Measurements from ENCODE around the gene AP2A2. TPM values are rescaled to one million over a fixed set of nuclear protein-coding genes. Genes with fewer than 3 reads are reported as not detected.

AP2A2 gene
- total RNA-seq, 1 experiment from 2014 or later, result 39.4 TPM

DNA sequence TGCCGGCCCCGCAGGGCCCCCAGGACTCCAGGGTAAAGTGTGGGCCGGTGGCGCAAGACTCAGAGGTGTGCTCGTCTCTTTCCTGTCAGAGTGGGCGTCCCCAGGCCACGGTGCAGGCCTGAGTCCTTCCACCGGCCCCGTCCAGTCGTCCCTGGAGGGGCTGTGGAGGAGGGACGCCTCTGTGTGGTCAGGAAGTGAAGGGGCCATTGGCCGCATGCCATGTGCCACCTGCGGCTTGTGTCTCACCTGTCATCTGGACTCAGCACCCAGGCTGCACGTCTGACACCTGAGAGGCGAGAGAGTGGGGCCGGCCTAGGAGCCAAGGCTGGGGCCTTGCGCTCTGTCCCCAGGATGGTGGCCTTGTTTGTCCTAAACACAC lies 85.6 kb downstream of the AP2A2 start:
- Histone ChIP-seq H3K9me3 (ENCODE audit: insufficient read depth, low read depth) (no peaks in the 10 kb centered on the region), H3K4me2 (no peak overlapping the region), H2AFZ (no peak overlapping the region), H3K4me3 (no peak overlapping the region), H4K20me1 (ENCODE audit: insufficient read depth) (no peaks in the 10 kb centered on the region), H3K27ac (no peak overlapping the region), H3K27me3 (ENCODE audit: insufficient read depth, low read depth) (no peaks in the 10 kb centered on the region), H3F3A (ENCODE audit: insufficient read depth, low read depth) (no peaks in the 10 kb centered on the region), H3K9me2 (ENCODE audit: insufficient read depth) (no peaks in the 10 kb centered on the region), H3K79me2 (ENCODE audit: low read depth) (no peaks in the 10 kb centered on the region), H3K4me1 (replicated peaks; ENCODE audit: insufficient read depth) (no peaks in the 10 kb centered on the region), H3K36me3 (ENCODE audit: low read depth) (no peaks in the 10 kb centered on the region)
- TF ChIP-seq CTCF (conservative IDR thresholded peaks at IDR 0.05), result no peak
- TF ChIP-seq EZH2 (IDR thresholded peaks at IDR 0.05; ENCODE audit: low read depth), result no peak
- DNase-seq, result no peak
- BruUV-seq (replicated peaks), result no TSS peak
- intact Hi-C loops (cut with micrococcal nuclease; ENCODE audit: unreplicated experiment), result no loop called here
- CTCF ChIA-PET, result no interaction called here
- POLR2A ChIA-PET (ENCODE audit: unreplicated experiment), result no interaction called here

- Histone ChIP-seq H3K9me3 (ENCODE audit: insufficient read depth, low read depth) (no peaks in the 10 kb centered on the region), H3K4me3 (no peak overlapping the region), H3K4me1 (replicated peaks; ENCODE audit: insufficient read depth) (no peaks in the 10 kb centered on the region), H4K20me1 (ENCODE audit: insufficient read depth) (no peaks in the 10 kb centered on the region), H3K27me3 (ENCODE audit: insufficient read depth, low read depth) (no peaks in the 10 kb centered on the region), H2AFZ (no peak overlapping the region), H3K27ac (no peak overlapping the region), H3K36me3 (ENCODE audit: low read depth) (no peaks in the 10 kb centered on the region), H3F3A (ENCODE audit: insufficient read depth, low read depth) (no peaks in the 10 kb centered on the region), H3K79me2 (ENCODE audit: low read depth) (no peaks in the 10 kb centered on the region), H3K4me2 (no peak overlapping the region), H3K9me2 (ENCODE audit: insufficient read depth) (no peaks in the 10 kb centered on the region)
- no peak for DNase-seq
- intact Hi-C loops (cut with micrococcal nuclease; ENCODE audit: unreplicated experiment), result no loop called here
- ChIA-PET POLR2A (ENCODE audit: unreplicated experiment) (no interaction called here), CTCF (no interaction called here)
- no peak for TF ChIP-seq CTCF (conservative IDR thresholded peaks at IDR 0.05)
- TF ChIP-seq EZH2 (IDR thresholded peaks at IDR 0.05; ENCODE audit: low read depth), result no peak
- BruUV-seq (replicated peaks), result no TSS peak
Observed at GRCh38 chr11:1012291-1012690, 86.6 kb downstream of the AP2A2 start.

DNA sequence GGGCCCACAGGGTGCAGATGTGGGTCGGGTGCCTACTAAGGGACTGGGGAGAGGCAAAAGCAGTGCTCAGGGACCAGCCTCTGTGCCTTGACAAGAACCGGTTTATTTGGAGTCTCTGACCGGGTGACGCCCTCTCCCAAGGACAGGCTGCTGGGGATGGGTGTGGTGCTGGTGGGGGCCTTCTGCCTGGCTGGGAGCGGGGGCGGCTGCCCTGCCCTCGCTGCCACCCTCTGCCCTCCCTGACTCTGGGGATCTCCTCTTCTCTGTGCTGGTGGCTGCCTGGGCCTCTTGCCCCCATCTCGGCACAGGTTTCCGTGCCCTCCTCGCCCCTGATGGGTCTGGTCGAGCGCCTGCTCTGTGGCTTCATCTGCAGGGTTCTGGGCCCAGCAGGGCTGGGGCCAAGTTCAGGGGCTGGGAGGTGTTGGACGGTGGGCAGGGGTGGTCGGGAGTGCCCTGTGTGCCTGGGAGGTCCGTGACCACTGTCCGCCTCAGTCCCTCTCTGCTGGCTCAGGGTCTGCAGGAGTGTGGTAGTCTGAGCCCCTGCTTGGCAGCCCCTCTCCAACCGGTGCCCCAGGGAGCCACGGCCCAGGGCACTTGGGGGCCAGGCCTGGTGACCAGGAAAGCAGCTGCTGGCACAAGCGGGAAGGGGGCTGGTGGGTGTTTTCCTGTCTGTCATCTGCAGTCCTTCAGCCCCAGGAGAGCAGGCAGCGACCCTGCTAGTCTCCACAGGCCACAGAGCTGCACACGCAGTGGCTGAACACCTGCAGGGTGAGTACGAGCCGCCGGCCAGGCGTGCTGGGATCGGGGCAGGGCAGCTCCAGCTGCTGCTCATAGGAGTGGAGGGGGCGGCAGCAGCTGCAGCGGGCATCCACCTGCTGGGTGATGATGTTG lies 87.3 kb downstream of the AP2A2 start:
- ChIA-PET CTCF (no interaction called here), POLR2A (ENCODE audit: unreplicated experiment) (no interaction called here)
- Histone ChIP-seq H3K4me2 (no peak overlapping the region), H4K20me1 (ENCODE audit: insufficient read depth) (no peaks in the 10 kb centered on the region), H3K9me2 (ENCODE audit: insufficient read depth) (no peaks in the 10 kb centered on the region), H2AFZ (no peak overlapping the region), H3K79me2 (ENCODE audit: low read depth) (no peaks in the 10 kb centered on the region), H3K9me3 (ENCODE audit: insufficient read depth, low read depth) (no peaks in the 10 kb centered on the region), H3F3A (ENCODE audit: insufficient read depth, low read depth) (no peaks in the 10 kb centered on the region), H3K27ac (no peak overlapping the region), H3K4me1 (replicated peaks; ENCODE audit: insufficient read depth) (no peaks in the 10 kb centered on the region), H3K27me3 (ENCODE audit: insufficient read depth, low read depth) (no peaks in the 10 kb centered on the region), H3K36me3 (ENCODE audit: low read depth) (no peaks in the 10 kb centered on the region), H3K4me3 (no peak overlapping the region)
- no peak for TF ChIP-seq EZH2 (IDR thresholded peaks at IDR 0.05; ENCODE audit: low read depth)
- BruUV-seq (replicated peaks), result no TSS peak
- no peak for DNase-seq
- intact Hi-C loops (cut with micrococcal nuclease; ENCODE audit: unreplicated experiment), result no loop called here

- ChIA-PET POLR2A (ENCODE audit: unreplicated experiment) (no interaction called here), CTCF (no interaction called here)
- no peaks in the 10 kb centered on the region for H4K20me1 ChIP-seq (ENCODE audit: insufficient read depth)
- no peaks in the 10 kb centered on the region for H3F3A ChIP-seq (ENCODE audit: insufficient read depth, low read depth)
- no peak overlapping the region for H3K4me2 ChIP-seq
- no peaks in the 10 kb centered on the region for H3K9me2 ChIP-seq (ENCODE audit: insufficient read depth)
- TF ChIP-seq CTCF (conservative IDR thresholded peaks at IDR 0.05) (no peak), EZH2 (IDR thresholded peaks at IDR 0.05; ENCODE audit: low read depth) (no peak)
- no peaks in the 10 kb centered on the region for H3K36me3 ChIP-seq (ENCODE audit: low read depth)
- no peaks in the 10 kb centered on the region for H3K4me1 ChIP-seq (replicated peaks; ENCODE audit: insufficient read depth)
- no TSS peak for BruUV-seq (replicated peaks)
- no peak for DNase-seq
- intact Hi-C loops (cut with micrococcal nuclease; ENCODE audit: unreplicated experiment), result no loop called here
- no peak overlapping the region for H3K27ac ChIP-seq
- H3K79me2 ChIP-seq (ENCODE audit: low read depth), result no peaks in the 10 kb centered on the region
- H3K27me3 ChIP-seq (ENCODE audit: insufficient read depth, low read depth), result no peaks in the 10 kb centered on the region
- H3K9me3 ChIP-seq (ENCODE audit: insufficient read depth, low read depth), result no peaks in the 10 kb centered on the region
- no peak overlapping the region for H2AFZ ChIP-seq
- H3K4me3 ChIP-seq, result no peak overlapping the region
Observed at GRCh38 chr11:1013631-1013935, 87.9 kb downstream of the AP2A2 start.

Measured in PC-9 (cell line).